ENCODE data around the gene SCFD2.
"Not testable (repeated sequence)": the region's sequence is repeated elsewhere in the genome, so short reads cannot be mapped to it uniquely, and the experiment has no call there.

The SCFD2 gene

GRCh38 chr4:53340145-53340544 is 25.7 kb downstream of the SCFD2 start:
- not testable (repeated sequence) for DNase-seq

GRCh38 chr4:53334916-53335315 is 30.9 kb downstream of the SCFD2 start:
- DNase-seq = not testable (repeated sequence)

DNA sequence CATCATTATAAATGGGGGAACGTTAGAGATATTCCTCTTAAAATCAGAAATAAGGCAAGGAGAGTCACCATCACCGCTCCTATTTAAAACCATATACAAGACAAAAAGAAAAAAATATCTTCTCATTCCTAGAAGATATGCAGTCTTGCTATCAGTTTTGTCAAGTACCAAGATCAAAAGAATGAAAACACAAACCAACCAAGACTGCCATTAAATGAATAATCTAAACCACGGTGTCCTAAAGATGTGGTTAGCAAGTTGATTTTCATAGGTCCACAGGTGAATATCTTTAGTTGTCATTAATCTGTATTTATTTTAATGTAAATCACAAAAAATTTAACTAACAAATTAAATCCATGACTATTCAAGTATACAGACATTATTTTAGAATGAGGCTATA is 39.3 kb downstream of the SCFD2 start:
- DNase-seq = no peak

- DNase-seq = no peak
Observed at GRCh38 chr4:53322696-53323095, 43.2 kb downstream of the SCFD2 start.

GRCh38 chr4:53321984-53322289 is 43.9 kb downstream of the SCFD2 start:
- DNase-seq = no peak

GRCh38 chr4:53321151-53321983 is 44.5 kb downstream of the SCFD2 start:
- no peak for DNase-seq

DNA sequence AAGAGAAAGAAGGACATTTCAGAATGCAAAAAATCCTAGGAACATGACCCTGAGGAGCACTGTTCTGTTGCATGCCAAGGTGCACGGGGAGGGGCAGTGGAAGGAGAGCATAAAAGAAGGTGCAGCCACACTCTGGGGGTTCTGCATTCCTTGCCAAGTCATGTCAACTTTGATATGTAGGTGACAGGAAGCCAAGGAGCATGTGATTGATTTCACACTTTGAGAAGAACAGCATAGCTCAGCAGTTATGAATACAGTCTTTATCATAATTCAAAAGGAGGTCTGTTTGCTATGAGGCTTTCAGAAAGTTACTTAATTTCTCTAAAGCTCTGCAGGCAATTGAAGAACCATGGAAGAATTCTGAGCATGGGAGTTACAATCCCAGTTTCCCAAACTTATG is 50.6 kb downstream of the SCFD2 start:
- no peak for DNase-seq

- DNase-seq = no peak
Observed at GRCh38 chr4:53314252-53314651, 51.6 kb downstream of the SCFD2 start.

DNA sequence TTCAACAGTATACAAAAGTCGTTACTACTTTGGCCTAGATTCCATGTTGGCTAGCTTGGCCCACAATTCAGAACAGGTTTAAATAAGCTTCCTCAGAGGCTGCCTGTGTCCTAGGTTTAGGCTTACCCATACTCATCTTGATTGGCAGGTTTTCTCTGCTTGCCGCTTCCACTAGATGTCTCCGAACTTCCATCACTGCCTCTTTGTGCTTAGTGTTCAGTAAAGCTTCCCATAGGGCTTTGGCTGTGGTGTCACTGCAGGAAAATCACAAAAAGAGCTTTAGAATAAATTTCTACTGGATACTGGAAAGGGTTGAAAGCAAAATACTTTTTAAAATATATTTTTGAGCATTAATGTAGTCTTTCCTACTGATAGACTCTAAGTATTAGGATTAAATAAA is 52.4 kb downstream of the SCFD2 start:
- peak; percentile 32 for DNase-seq

DNA sequence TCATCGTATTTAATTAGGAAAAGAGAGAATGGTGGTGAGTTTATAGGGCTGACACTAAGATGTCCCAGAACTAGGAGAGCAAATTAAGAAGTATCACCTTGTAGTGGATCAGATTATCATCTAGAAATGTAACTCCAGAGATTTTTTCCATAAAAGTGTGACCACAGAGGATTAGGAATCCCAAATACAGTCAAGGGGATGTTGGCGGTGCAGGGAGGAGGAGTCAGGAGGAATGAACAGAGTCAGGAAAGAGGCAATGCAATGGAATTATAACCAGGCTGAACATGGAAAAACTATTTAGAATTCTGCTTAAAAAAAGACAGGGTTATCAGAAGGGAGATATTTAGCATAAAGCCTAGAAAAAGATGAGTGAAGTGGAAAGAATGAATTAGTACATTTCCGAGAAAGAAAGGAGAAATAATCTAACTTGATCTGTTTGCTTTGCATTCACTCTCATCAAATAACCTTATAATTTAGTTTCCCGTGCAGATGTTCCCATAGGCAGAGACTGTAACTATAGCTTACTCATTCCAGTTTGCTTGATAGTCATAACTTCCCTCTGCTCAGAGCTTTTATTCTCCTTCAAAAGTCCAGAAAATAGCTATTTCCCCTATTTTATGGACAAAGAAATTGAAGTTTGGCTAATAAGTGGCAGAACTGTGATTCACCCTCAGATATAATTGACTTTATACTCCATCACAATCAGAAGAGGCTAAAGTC is 56.4 kb downstream of the SCFD2 start:
- DNase-seq = no peak

GRCh38 chr4:53307819-53308780 is 57.8 kb downstream of the SCFD2 start:
- no peak for DNase-seq

- no peak for DNase-seq
Observed at GRCh38 chr4:53307210-53307609, 58.7 kb downstream of the SCFD2 start.

- no peak for DNase-seq
Observed at GRCh38 chr4:53306729-53307128, 59.1 kb downstream of the SCFD2 start.

DNA sequence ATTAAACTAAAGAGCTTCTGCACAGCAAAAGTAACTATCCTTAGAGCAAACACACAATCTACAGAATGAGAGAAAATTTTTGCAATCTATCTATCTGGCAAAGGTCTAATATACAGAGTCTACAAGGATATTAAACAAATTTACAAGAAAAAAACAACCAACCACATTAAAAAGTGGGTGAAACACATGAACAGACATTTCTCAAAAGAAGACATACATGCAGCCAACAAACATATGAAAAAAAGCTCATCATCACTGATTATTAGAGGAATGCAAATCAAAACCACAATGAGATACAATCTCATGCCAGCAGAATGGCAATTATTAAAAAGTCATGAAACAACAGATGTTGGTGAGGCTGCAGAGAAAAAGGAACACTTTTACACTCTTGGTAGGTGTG is 73.7 kb downstream of the SCFD2 start:
- DNase-seq = not testable (repeated sequence)

DNA sequence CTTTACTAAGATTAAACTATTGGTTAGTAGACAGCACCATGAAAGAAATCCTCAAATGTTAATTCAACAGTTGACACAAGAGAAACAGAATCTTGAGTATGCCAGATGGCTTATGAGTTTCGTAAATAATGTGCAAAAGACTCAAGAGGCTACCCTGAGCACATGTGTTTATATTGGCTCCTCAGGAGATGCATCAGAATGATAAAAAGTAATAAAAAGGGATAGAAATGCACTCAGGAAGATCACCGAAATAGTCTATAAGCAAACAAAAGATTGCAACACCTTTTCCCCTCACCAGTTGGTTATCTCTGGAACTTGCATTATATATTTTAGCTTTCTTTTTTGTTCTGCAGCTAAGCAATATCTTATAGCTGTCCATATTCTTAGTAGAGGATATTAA is 84.4 kb downstream of the SCFD2 start:
- DNase-seq = no peak

DNA sequence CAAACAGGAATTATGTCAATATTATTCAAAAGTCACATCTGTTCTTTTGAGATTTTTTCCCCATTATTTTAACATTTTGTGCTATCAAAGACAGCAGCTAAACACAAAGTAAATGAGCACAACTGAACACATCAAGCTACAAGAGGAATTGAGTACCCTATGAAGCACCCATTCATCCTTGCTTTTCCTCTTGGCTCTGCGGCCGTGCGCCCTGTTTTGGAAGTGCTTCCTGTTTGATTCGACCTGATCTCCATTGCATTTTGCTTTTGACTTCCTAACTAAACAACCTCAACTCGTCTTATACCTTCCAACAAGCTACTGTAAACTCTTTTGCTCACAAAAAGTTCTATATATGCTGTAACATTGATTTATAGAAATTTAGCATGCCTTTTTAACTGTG is 85.0 kb downstream of the SCFD2 start:
- DNase-seq = no peak

DNA sequence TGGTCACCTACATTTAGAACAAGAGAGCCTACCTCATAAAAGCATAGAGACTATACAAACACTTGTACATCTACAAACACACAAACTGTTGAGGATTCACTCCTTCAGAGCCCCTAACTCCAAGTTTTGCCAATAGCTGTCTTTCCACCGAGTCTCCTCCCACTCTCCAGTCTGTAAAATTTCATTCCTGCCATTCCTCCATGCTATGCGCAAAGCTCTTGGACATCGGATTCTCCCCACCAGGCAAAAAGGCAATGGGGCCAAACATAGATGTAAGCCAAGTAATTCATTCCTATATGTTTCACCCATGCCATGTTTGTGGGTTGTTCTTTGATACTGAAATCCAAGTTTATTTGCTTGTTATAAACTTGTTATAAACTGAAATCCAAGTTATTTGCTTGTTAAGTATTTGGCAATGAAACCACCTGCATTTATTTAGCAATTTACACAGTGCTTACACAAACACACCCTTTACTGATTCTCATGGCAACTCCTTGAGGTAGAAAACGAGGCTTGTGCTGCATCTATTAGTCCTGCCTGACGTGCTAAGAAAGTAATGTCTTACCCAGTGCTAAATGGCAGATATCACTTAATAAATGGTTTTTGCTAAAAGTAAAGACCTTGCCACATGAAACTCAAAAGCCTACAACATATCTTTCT is 91.1 kb downstream of the SCFD2 start:
- no peak for DNase-seq

- no peak for DNase-seq
Observed at GRCh38 chr4:53273726-53274125, 92.1 kb downstream of the SCFD2 start.

GRCh38 chr4:53267026-53267425 is 98.8 kb downstream of the SCFD2 start:
- no peak for DNase-seq

DNA sequence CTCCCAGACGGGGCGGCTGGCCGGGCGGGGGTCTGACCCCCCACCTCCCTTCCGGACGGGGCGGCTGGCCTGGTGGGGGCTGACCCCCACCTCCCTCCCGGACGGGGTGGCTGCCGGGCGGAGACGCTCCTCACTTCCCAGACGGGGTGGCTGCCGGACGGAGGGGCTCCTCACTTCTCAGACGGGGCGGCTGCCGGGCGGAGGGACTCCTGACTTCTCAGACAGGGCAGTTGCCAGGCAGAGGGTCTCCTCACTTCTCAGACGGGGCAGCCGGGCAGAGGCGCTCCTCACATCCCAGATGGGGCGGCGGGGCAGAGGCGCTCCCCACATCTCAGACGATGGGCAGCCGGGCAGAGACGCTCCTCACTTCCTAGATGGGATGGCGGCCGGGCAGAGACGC is 109.9 kb downstream of the SCFD2 start:
- not testable (repeated sequence) for DNase-seq

DNA sequence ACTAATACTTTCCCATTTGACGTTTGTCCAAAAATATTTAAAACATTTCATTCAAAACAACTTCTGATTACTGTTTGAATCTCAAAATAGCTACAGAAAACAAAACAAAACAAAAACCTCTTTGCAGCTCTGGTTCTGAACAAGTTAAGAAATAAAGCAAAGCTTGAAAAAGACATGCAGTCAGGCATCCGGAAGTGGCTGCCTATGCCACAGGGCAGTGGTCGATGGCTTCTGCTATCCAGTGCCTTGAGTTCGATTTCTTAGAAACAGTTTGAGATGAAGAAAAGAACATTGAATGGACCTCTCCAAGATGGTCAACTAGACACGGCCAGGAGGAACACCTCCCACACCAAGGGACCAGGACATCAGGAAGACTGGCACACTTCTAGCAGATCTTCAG is 125.3 kb downstream of the SCFD2 start:
- no peak for DNase-seq

GRCh38 chr4:53238352-53238751 is 127.5 kb downstream of the SCFD2 start:
- DNase-seq = not testable (repeated sequence)

GRCh38 chr4:53237811-53238210 is 128.1 kb downstream of the SCFD2 start:
- not testable (repeated sequence) for DNase-seq

Data from femur (tissue), 1 donor.